HL-60 (cell line): ENCODE data around the gene ITPR3.

Experiments used
- CTCF ChIP-seq: IDR thresholded peaks from one replicate; pipeline ENCODE4 v1.5.1; 2011; ENCODE audit warnings: low read length, control low read depth, inconsistent platforms; ENCODE audit not compliant: insufficient read depth
- GABPA ChIP-seq: IDR thresholded peaks from 2 replicates; pipeline ENCODE4 v1.6.1; 2012; ENCODE audit warnings: low read depth
- POLR2AphosphoS5 ChIP-seq: IDR thresholded peaks from 2 replicates; pipeline ENCODE4 v1.6.1; 2012; ENCODE audit warnings: low read depth
- REST ChIP-seq: IDR thresholded peaks from 2 replicates; pipeline ENCODE4 v1.6.1; 2012; ENCODE audit warnings: low read depth; ENCODE audit not compliant: insufficient replicate concordance
- SPI1 ChIP-seq: IDR thresholded peaks from 2 replicates; pipeline ENCODE4 v1.6.1; 2012; ENCODE audit warnings: low read depth, mild to moderate bottlenecking, borderline replicate concordance

- TF ChIP-seq CTCF (no peak), POLR2AphosphoS5 (no peak), GABPA (no peak), SPI1 (no peak), REST (no peak)
These were observed 68.8 kb downstream of the ITPR3 start for GRCh38 chr6:33689879-33690278.
